ENCODE results near the gene ZACN. TPM values are rescaled to one million over a fixed set of nuclear protein-coding genes. Genes with fewer than 3 reads are reported as not detected.

Gene ZACN
- total RNA-seq, 4 donors from 2014 or later, result not detected

DNA sequence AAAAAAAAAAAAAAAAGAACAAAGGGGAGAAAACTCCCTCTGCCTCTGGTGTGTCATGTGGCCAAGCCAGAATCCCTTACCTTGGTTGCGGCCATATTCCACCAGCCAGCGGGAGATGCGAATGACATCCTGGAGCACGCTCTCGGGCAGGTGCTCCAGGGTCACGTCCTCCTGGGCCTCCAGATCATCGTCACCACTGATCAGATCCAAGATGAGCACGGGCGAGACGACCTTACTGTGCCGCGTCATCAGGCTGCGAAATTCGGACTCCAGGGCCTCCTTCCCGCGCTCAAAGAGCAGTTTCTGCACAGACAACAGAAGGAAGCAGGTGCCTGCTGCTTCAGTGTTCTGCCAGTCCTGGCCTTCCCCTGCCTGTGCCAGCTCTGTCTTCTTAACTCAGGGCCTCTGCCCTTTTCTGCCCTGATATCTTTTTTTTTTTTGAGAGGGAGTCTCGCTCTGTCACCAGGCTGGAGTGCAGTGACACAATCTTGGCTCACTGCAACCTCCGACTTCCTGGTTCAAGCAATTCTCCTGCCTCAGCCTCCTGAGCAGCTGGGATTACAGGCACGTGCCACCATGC is 18.8 kb downstream of the ZACN start:
- TF ChIP-seq POLR2A (IDR thresholded peaks at IDR 0.05), result no peak
- TF ChIP-seq, protein P1, sequence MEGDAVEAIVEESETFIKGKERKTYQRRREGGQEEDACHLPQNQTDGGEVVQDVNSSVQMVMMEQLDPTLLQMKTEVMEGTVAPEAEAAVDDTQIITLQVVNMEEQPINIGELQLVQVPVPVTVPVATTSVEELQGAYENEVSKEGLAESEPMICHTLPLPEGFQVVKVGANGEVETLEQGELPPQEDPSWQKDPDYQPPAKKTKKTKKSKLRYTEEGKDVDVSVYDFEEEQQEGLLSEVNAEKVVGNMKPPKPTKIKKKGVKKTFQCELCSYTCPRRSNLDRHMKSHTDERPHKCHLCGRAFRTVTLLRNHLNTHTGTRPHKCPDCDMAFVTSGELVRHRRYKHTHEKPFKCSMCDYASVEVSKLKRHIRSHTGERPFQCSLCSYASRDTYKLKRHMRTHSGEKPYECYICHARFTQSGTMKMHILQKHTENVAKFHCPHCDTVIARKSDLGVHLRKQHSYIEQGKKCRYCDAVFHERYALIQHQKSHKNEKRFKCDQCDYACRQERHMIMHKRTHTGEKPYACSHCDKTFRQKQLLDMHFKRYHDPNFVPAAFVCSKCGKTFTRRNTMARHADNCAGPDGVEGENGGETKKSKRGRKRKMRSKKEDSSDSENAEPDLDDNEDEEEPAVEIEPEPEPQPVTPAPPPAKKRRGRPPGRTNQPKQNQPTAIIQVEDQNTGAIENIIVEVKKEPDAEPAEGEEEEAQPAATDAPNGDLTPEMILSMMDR (IDR thresholded peaks at IDR 0.05), result no peak
- DNase-seq, result no peak
- peaks cover 27 to 90% (median 54%) of the 10 kb centered on the region in 3 donors for H3K36me3 ChIP-seq
- H3K9me3 ChIP-seq, result no peaks in the 10 kb centered on the region
- intact Hi-C loops (cut with DNase I), result no loop called here
- WGBS, 2 donors, result 69 to 95% methylated on average over 6 to 18 of the region's 19 CpGs
- H3K27ac ChIP-seq, result no peak overlapping the region
- H3K4me3 ChIP-seq, result no peak overlapping the region
- H3K4me1 ChIP-seq, result peaks cover 5 to 23% (median 8%) of the 10 kb centered on the region in 3 donors
- H3K27me3 ChIP-seq, result no peaks in the 10 kb centered on the region

DNA sequence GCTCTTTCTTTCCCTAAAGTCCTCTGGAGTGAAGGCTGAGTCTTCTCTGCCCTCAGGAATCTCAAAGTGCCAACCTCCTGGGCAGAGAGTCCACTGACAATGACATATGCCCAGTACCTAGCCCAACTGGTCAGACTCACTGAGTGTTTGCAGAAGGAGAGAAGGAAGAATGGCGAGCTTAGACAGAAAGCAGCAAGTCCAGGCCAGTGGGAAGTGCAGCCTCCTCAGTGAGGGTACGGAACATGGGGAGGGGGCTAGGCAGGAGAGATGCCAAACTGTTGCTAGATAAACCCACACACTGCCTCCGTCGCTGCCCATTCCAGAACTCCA is 23.9 kb downstream of the ZACN start:
- Histone ChIP-seq H3K27ac (peak overlapping the region; percentile 88 to 93 (median 92)), H3K27me3 (no peaks in the 10 kb centered on the region), H3K4me1 (peaks cover 12 to 46% (median 15%) of the 10 kb centered on the region in 3 donors), H3K4me3 (peak overlapping the region; percentile 78 to 90 (median 86)), H3K9me3 (no peaks in the 10 kb centered on the region), H3K36me3 (peaks cover 10 to 40% (median 23%) of the 10 kb centered on the region in 3 donors)
- intact Hi-C loops (cut with DNase I), result no loop called here
- WGBS, 2 donors, result 0 to 8% methylated on average over 4 of the region's 4 CpGs
- no peak for DNase-seq
- TF ChIP-seq, protein P1 (IDR thresholded peaks at IDR 0.05), result no peak
- no peak for TF ChIP-seq POLR2A (IDR thresholded peaks at IDR 0.05)

DNA sequence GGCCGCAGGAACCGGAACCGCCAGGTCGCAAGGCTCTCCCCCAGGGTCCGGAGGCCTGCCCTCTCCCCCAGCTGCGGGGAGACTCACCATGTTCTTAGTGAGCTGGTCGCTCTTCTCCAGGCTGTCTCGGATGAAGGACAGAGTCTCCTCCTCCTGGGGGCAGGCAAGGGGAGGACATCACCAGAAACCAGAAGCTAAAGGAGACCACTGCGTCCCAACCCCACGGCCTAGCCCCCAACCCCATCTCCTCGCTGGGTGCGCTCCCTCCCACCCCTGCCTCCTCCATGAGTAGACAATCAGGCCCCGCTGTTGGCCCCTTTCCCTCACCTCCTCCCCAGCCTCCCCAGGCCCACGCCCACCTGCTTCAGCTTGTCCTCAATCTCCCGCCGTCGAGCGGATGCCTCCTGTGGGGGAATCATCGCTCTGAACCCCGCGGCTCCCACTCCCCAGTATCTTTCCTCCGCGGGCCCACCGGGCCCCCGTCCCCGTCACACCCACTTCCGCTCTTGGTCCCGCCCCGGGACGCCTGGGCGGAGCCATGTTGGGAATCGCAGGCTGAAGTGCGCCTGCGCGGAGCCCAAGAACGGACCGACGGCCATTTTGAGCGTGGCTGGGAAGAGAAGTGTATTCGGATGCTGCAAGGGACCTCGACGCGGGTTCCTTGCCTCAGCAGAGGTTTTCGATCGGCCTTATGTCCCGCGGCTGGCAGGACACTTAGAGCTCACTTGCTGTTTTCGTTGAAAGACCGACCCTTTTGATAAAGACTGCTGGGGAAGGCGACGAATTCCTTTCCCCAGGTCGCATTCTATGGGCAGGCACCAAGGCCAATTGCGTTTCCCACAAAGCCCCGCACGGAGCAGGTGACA is 24.5 kb downstream of the ZACN start, which contains the start of gene EXOC7:
Gene EXOC7 (minus strand): TSS at position 514 of the 866 bp plus-strand sequence. CDS start 95 bp downstream, at position 419.
- peak; percentile 47 for DNase-seq
- 0 to 11% methylated on average over 8 to 24 of the region's 55 CpGs for WGBS, 2 donors
- intact Hi-C loops (cut with DNase I), result no loop called here
- H3K27me3 ChIP-seq, result no peaks in the 10 kb centered on the region
- H3K4me1 ChIP-seq, result peaks cover 12 to 46% (median 15%) of the 10 kb centered on the region in 3 donors
- H3K4me3 ChIP-seq, result peak within 1 kb of the TSS; percentile 78 to 90 (median 86)
- TF ChIP-seq POLR2A (IDR thresholded peaks at IDR 0.05), result peak in 2 of 4 donors; percentile 53
- TF ChIP-seq, protein P1 (IDR thresholded peaks at IDR 0.05), result peak in 1 of 6 experiments; percentile 21
- peaks cover 10 to 34% (median 18%) of the 10 kb centered on the region in 3 donors for H3K36me3 ChIP-seq
- H3K9me3 ChIP-seq, result no peaks in the 10 kb centered on the region
- H3K27ac ChIP-seq, result peak within 1 kb of the TSS; percentile 88 to 93 (median 92)

DNA sequence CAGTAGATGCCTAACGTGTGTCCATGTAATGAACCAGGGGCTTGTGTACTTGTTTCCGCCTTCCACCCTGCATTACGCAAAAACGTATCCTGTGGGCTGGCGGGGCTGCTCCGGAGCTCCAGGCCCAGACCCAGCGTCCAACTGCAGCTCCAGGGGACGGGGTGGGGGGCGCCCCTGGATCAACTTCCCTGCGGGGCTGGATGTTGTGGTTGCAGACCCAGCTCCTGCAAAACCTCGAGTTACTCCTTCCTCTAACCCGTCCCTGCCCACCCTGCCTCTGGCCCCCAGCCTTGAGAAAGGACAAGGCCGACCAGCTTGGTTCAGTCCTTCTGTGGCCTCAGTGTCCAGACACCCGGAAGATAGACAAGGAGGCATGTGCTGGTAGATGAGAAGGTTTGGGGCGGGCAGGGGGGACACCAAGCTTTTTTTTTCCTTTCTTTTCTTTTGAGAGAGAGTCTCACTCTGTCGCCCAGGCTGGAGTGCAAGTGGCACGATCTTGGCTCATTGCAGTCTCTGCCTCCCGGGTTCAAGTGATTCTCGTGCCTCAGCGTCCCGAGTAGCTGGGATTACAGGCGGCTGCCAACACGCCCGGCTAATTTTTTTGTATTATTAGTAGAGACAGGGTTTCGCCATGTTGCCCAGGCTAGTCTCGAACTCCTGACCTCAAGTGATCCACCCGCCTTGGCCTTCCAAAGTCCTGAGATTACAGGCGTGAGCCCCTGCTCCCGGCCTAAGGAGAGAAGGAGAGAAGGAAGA is 25.3 kb downstream of the ZACN start:
- Histone ChIP-seq H3K36me3 (peaks cover 10 to 26% (median 16%) of the 10 kb centered on the region in 3 donors), H3K27ac (peak overlapping the region; percentile 88 to 93 (median 92)), H3K4me1 (peaks cover 12 to 46% (median 15%) of the 10 kb centered on the region in 3 donors), H3K9me3 (no peaks in the 10 kb centered on the region), H3K4me3 (peak overlapping the region; percentile 78 to 90 (median 86)), H3K27me3 (no peaks in the 10 kb centered on the region)
- no peak for DNase-seq
- TF ChIP-seq, protein P1 (IDR thresholded peaks at IDR 0.05), result no peak
- WGBS, 2 donors, result 81 to 100% methylated on average over 4 to 17 of the region's 29 CpGs
- intact Hi-C loops (cut with DNase I), result no loop called here

Data from esophagus squamous epithelium (tissue), 5 donors.